Islet of Langerhans (tissue), 1 donor: ENCODE data around the gene MRPL12.
"Not testable (repeated sequence)": the region's sequence is repeated elsewhere in the genome, so short reads cannot be mapped to it uniquely, and the experiment has no call there.

ENCODE experiments used
- FAIRE-seq: peaks from one replicate; lab custom pipeline; 2011; peaks lifted over from hg19 to GRCh38; lab: Jason Lieb, UNC

The MRPL12 gene

GRCh38 chr17:81702934-81703746 is at the start of gene MRPL12:
Gene MRPL12 (plus strand): TSS chr17:81703367. CDS start chr17:81703502, 135 bp downstream.
- no peak for FAIRE-seq

GRCh38 chr17:81655378-81656117 is 47.6 kb upstream of the MRPL12 start:
- FAIRE-seq = no peak

- FAIRE-seq = no peak
Observed at GRCh38 chr17:81656118-81656743, 46.9 kb upstream of the MRPL12 start, which contains the start of gene PDE6G. Gene PDE6G (minus strand): TSS chr17:81656542. CDS start chr17:81653305, 3,237 bp downstream.

GRCh38 chr17:81656835-81657234 is 46.3 kb upstream of the MRPL12 start:
- no peak for FAIRE-seq

GRCh38 chr17:81659038-81659437 is 44.1 kb upstream of the MRPL12 start:
- FAIRE-seq = no peak

- FAIRE-seq = no peak
Observed at GRCh38 chr17:81660441-81660840, 42.7 kb upstream of the MRPL12 start.

GRCh38 chr17:81662002-81662401 is 41.2 kb upstream of the MRPL12 start:
- FAIRE-seq = no peak

GRCh38 chr17:81664051-81664470 is 39.1 kb upstream of the MRPL12 start:
- FAIRE-seq = no peak

GRCh38 chr17:81665205-81666091 is 37.7 kb upstream of the MRPL12 start:
- no peak for FAIRE-seq

GRCh38 chr17:81666092-81666341 is 37.1 kb upstream of the MRPL12 start:
- FAIRE-seq = no peak

- FAIRE-seq = no peak
Observed at GRCh38 chr17:81666342-81667191, 36.6 kb upstream of the MRPL12 start, which contains the start of the genes CCDC137 and OXLD1. Gene CCDC137 (plus strand): TSS chr17:81666737. CDS start chr17:81666767, 30 bp downstream. Gene OXLD1 (minus strand): TSS chr17:81666605. CDS start chr17:81666577, 28 bp downstream.

- FAIRE-seq = no peak
Observed at GRCh38 chr17:81667754-81668153, 35.4 kb upstream of the MRPL12 start.

- no peak for FAIRE-seq
Observed at GRCh38 chr17:81672504-81672903, 30.7 kb upstream of the MRPL12 start.

- FAIRE-seq = no peak
Observed at GRCh38 chr17:81672954-81673353, 30.2 kb upstream of the MRPL12 start.

GRCh38 chr17:81673561-81674258 is 29.5 kb upstream of the MRPL12 start:
- FAIRE-seq = no peak

- FAIRE-seq = not testable (repeated sequence)
Observed at GRCh38 chr17:81675515-81676221, 27.5 kb upstream of the MRPL12 start.

- no peak for FAIRE-seq
Observed at GRCh38 chr17:81676906-81677305, 26.3 kb upstream of the MRPL12 start.

GRCh38 chr17:81680150-81680549 is 23.0 kb upstream of the MRPL12 start:
- FAIRE-seq = no peak

- no peak for FAIRE-seq
Observed at GRCh38 chr17:81681672-81682071, 21.5 kb upstream of the MRPL12 start.
